ENCODE results near the gene SMTN.

SMTN gene

DNA sequence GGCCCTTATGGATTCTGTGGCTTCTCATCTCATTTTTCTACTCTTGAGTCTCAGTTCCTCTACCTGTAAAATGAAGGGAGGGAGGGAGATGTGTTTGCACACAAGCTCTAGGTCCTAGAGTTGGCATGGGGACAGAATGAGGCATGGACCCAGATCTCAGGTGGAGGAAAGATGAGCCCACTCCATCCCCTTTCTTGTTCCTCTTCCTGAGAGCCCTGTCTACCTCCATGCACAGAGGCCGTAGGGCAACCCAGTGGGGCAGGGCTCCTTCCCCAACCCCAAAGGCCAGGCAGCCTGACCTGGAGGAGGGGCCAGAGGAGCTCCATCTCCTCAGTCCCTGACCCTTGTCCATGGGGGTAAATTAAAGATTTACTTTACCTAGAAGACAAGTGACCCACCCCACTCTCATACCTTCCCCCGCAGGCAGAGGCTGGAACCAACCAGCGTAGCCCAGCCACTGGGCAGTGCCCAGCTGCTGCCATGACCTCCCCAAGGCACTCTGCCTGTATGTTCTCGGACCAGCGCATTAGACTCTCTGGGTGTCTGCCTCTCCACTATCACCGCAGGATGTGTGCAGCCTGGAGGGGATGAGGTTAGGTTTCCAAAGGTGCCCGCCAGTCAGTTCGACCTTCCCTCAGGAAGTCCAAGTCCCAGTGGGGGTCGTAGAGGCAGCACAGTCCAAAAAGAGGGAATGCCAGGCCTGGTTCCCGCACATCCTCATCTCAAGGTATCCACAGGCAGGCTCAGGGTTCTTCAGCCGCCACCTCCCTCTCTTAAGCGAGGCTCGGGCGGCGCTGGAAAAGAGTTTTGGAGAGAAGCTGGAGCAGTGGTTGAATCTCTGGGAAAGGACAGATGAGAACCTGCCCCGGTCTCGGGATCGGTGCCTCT is 3.0 kb downstream of the SMTN start:
- H3K79me2 ChIP-seq (ENCODE audit: low read length) = peaks cover 28% of the 10 kb centered on the region
- no peaks in the 10 kb centered on the region for H4K20me1 ChIP-seq (ENCODE audit: insufficient read depth, low read length)
- no peaks in the 10 kb centered on the region for H3K27me3 ChIP-seq (replicated peaks; ENCODE audit: insufficient read depth, low read length)
- no peaks in the 10 kb centered on the region for H3K9me2 ChIP-seq (replicated peaks; ENCODE audit: insufficient read depth, low read length)
- H3K27ac ChIP-seq (ENCODE audit: low read length) = peak overlapping the region; percentile 86; the same call in 1 of the 2 replicates
- peak; percentile 28 for DNase-seq
- TF ChIP-seq EZH2phosphoT487 (IDR thresholded peaks at IDR 0.05; ENCODE audit: low read length) (no peak), EZH2 (optimal IDR thresholded peaks at IDR 0.05; ENCODE audit: low read depth, low read length) (no peak)
- TF ChIP-seq, protein P1, sequence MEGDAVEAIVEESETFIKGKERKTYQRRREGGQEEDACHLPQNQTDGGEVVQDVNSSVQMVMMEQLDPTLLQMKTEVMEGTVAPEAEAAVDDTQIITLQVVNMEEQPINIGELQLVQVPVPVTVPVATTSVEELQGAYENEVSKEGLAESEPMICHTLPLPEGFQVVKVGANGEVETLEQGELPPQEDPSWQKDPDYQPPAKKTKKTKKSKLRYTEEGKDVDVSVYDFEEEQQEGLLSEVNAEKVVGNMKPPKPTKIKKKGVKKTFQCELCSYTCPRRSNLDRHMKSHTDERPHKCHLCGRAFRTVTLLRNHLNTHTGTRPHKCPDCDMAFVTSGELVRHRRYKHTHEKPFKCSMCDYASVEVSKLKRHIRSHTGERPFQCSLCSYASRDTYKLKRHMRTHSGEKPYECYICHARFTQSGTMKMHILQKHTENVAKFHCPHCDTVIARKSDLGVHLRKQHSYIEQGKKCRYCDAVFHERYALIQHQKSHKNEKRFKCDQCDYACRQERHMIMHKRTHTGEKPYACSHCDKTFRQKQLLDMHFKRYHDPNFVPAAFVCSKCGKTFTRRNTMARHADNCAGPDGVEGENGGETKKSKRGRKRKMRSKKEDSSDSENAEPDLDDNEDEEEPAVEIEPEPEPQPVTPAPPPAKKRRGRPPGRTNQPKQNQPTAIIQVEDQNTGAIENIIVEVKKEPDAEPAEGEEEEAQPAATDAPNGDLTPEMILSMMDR (IDR thresholded peaks at IDR 0.05; ENCODE audit: low read length) = no peak
- peak overlapping the region; percentile 98 for H3K4me2 ChIP-seq (ENCODE audit: low read depth, low read length)
- H3F3A ChIP-seq (ENCODE audit: insufficient read depth, low read length) = peaks cover 20% of the 10 kb centered on the region; the same call in 1 of the 2 replicates
- no peaks in the 10 kb centered on the region for H3K9me3 ChIP-seq (replicated peaks; ENCODE audit: insufficient read depth, low read length)
- H3K4me3 ChIP-seq (ENCODE audit: low read length) = peak overlapping the region; percentile 96
- H2AFZ ChIP-seq (ENCODE audit: low read length) = peak overlapping the region; percentile 99
- H3K4me1 ChIP-seq (ENCODE audit: low read length) = peaks cover 27% of the 10 kb centered on the region
- H3K9ac ChIP-seq (ENCODE audit: low read length) = peak overlapping the region; percentile 97
- H3K36me3 ChIP-seq (replicated peaks; ENCODE audit: insufficient read depth, low read length) = no peaks in the 10 kb centered on the region

DNA sequence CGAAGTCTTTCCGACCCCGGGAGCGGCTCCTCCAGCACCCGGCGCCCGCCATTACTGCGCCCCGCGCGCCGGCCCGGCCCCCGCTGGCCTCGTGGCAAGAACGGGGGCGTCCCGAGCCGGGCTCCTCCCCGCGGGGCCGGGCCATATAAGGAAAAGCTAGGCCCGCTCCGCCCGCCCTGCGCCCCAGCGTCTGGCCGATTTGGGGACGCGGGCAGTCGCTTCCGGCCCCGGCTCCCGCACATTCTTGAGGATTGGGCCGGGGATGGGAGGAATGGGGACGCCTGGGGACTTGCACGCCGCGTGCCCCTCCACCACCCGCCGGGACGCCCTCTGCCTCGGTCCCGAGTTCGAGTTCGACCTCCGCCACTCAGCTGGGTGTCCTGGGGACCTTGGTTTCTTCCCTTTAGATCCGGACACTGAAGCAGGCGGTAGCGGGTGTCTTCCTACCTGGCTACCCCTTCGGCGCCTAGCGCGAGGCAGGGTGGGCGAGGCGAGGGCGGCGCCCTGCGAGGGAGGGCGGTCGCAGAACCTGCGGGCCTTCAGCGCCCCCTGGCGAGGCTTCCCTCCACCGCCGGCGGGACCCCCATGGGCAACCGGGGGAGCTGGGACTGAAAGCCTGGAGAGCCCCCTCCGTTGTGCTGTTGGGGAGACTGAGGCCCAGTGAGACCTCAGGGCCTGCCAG is 3.8 kb downstream of the SMTN start:
- H3K27ac ChIP-seq (ENCODE audit: low read length) = peak overlapping the region; percentile 86; the same call in 1 of the 2 replicates
- H3K9ac ChIP-seq (ENCODE audit: low read length) = peak overlapping the region; percentile 97
- no peaks in the 10 kb centered on the region for H3K9me2 ChIP-seq (replicated peaks; ENCODE audit: insufficient read depth, low read length)
- H4K20me1 ChIP-seq (ENCODE audit: insufficient read depth, low read length) = no peaks in the 10 kb centered on the region
- DNase-seq = peak; percentile 88
- H3F3A ChIP-seq (ENCODE audit: insufficient read depth, low read length) = peaks cover 20% of the 10 kb centered on the region; the same call in 1 of the 2 replicates
- peaks cover 27% of the 10 kb centered on the region for H3K4me1 ChIP-seq (ENCODE audit: low read length)
- peaks cover 28% of the 10 kb centered on the region for H3K79me2 ChIP-seq (ENCODE audit: low read length)
- no peaks in the 10 kb centered on the region for H3K9me3 ChIP-seq (replicated peaks; ENCODE audit: insufficient read depth, low read length)
- no peak for TF ChIP-seq EZH2 (optimal IDR thresholded peaks at IDR 0.05; ENCODE audit: low read depth, low read length)
- TF ChIP-seq, protein P1 (IDR thresholded peaks at IDR 0.05; ENCODE audit: low read length) = peak; percentile 90
- peak overlapping the region; percentile 96 for H3K4me3 ChIP-seq (ENCODE audit: low read length)
- peak overlapping the region; percentile 98 for H3K4me2 ChIP-seq (ENCODE audit: low read depth, low read length)
- no peaks in the 10 kb centered on the region for H3K36me3 ChIP-seq (replicated peaks; ENCODE audit: insufficient read depth, low read length)
- H2AFZ ChIP-seq (ENCODE audit: low read length) = peak overlapping the region; percentile 99
- H3K27me3 ChIP-seq (replicated peaks; ENCODE audit: insufficient read depth, low read length) = no peaks in the 10 kb centered on the region

DNA sequence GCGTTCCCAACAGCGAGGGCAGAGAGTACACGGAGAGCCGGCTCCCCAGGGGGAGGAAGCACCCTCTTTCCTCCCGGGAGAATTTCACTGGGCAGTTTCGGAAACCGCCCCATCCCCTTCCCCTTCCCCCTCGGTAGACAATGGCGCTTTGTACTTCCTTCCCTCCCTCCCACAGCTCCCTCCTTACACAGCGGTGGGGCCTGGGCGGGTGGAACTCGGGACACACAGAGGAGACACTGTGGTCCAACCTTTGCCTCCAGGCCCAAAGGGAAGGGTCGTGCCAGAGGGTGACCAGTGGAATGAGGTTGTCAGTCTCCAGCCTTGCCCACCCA is 4.3 kb downstream of the SMTN start:
- Histone ChIP-seq H3K79me2 (ENCODE audit: low read length) (peaks cover 28% of the 10 kb centered on the region), H3F3A (ENCODE audit: insufficient read depth, low read length) (peaks cover 17% of the 10 kb centered on the region; the same call in 1 of the 2 replicates), H3K36me3 (replicated peaks; ENCODE audit: insufficient read depth, low read length) (no peaks in the 10 kb centered on the region), H3K27ac (ENCODE audit: low read length) (peak overlapping the region; percentile 86; the same call in 1 of the 2 replicates), H3K4me1 (ENCODE audit: low read length) (peaks cover 24% of the 10 kb centered on the region), H4K20me1 (ENCODE audit: insufficient read depth, low read length) (no peaks in the 10 kb centered on the region), H3K9ac (ENCODE audit: low read length) (peak overlapping the region; percentile 97; the same call in 1 of the 2 replicates), H3K27me3 (replicated peaks; ENCODE audit: insufficient read depth, low read length) (no peaks in the 10 kb centered on the region), H3K4me3 (ENCODE audit: low read length) (peak overlapping the region; percentile 96), H3K4me2 (ENCODE audit: low read depth, low read length) (peak overlapping the region; percentile 98), H2AFZ (ENCODE audit: low read length) (peak overlapping the region; percentile 99), H3K9me2 (replicated peaks; ENCODE audit: insufficient read depth, low read length) (no peaks in the 10 kb centered on the region), H3K9me3 (replicated peaks; ENCODE audit: insufficient read depth, low read length) (no peaks in the 10 kb centered on the region)
- no peak for DNase-seq
- TF ChIP-seq EZH2 (optimal IDR thresholded peaks at IDR 0.05; ENCODE audit: low read depth, low read length) (no peak), EZH2phosphoT487 (IDR thresholded peaks at IDR 0.05; ENCODE audit: low read length) (no peak)
- TF ChIP-seq, protein P1 (IDR thresholded peaks at IDR 0.05; ENCODE audit: low read length) = no peak

Data from MM.1S (cell line).